ENCODE measurements around the gene RTN4R. TPM values are rescaled to one million over a fixed set of nuclear protein-coding genes. Genes with fewer than 3 reads are reported as not detected.

RTN4R gene
- total and polyA plus RNA-seq, 8 donors: 3.7 to 10.9 (median 6.8) TPM

- Histone ChIP-seq H3K36me3 (no peaks in the 10 kb centered on the region), H3K27me3 (no peaks in the 10 kb centered on the region), H3K9me3 (no peaks in the 10 kb centered on the region), H3K4me1 (peaks cover 0 to 4% of the 10 kb centered on the region in 2 donors), H3K4me3 (no peak overlapping the region), H3K27ac (no peak overlapping the region)
- TF ChIP-seq CTCF (IDR thresholded peaks at IDR 0.05): no peak
- no peak for ATAC-seq
- DNase-seq: no peak
- intact Hi-C loops (cut with DNase I): no loop called here
Observed at GRCh38 chr22:20197407-20198030, 70.6 kb downstream of the RTN4R start.

GRCh38 chr22:20196094-20196842 is 71.8 kb downstream of the RTN4R start:
- TF ChIP-seq CTCF (IDR thresholded peaks at IDR 0.05): no peak
- Histone ChIP-seq H3K27me3 (no peaks in the 10 kb centered on the region), H3K36me3 (no peaks in the 10 kb centered on the region), H3K4me1 (peaks cover 0 to 4% of the 10 kb centered on the region in 2 donors), H3K9me3 (no peaks in the 10 kb centered on the region), H3K27ac (no peak overlapping the region), H3K4me3 (no peak overlapping the region)
- no peak for ATAC-seq
- DNase-seq: no peak
- intact Hi-C loops (cut with DNase I): no loop called here

- no peak for ATAC-seq
- no peaks in the 10 kb centered on the region for H3K27me3 ChIP-seq
- H3K4me3 ChIP-seq: no peak overlapping the region
- DNase-seq: no peak
- TF ChIP-seq CTCF (IDR thresholded peaks at IDR 0.05): no peak
- H3K36me3 ChIP-seq: no peaks in the 10 kb centered on the region
- no peaks in the 10 kb centered on the region for H3K4me1 ChIP-seq
- intact Hi-C loops (cut with DNase I): no loop called here
- H3K9me3 ChIP-seq: no peaks in the 10 kb centered on the region
- H3K27ac ChIP-seq: no peak overlapping the region
Observed at GRCh38 chr22:20194681-20195593, 73.2 kb downstream of the RTN4R start.

- intact Hi-C loops (cut with DNase I): no loop called here
- no peak for DNase-seq
Observed at GRCh38 chr22:20193761-20194494, 74.2 kb downstream of the RTN4R start.

More at GRCh38 chr22:20193761-20194494, 74.2 kb downstream of the RTN4R start:
- TF ChIP-seq CTCF (IDR thresholded peaks at IDR 0.05): no peak
- Histone ChIP-seq H3K4me3 (no peak overlapping the region), H3K36me3 (no peaks in the 10 kb centered on the region), H3K4me1 (no peaks in the 10 kb centered on the region), H3K9me3 (no peaks in the 10 kb centered on the region), H3K27ac (no peak overlapping the region), H3K27me3 (no peaks in the 10 kb centered on the region)
- ATAC-seq: no peak

Measured in left lung (tissue), 10 donors.